Activated CD8-positive, alpha-beta memory T cell treated with anti-CD3 and anti-CD28 coated beads for 24 hours (primary cell): ENCODE results near the gene ROM1.
"Not testable (repeated sequence)": the region's sequence is repeated elsewhere in the genome, so short reads cannot be mapped to it uniquely, and the experiment has no call there.

Experiments
- DNase-seq: peaks from one replicate; pipeline ENCODE4 v3.0.0-alpha.2; 2020

ROM1 gene

DNA sequence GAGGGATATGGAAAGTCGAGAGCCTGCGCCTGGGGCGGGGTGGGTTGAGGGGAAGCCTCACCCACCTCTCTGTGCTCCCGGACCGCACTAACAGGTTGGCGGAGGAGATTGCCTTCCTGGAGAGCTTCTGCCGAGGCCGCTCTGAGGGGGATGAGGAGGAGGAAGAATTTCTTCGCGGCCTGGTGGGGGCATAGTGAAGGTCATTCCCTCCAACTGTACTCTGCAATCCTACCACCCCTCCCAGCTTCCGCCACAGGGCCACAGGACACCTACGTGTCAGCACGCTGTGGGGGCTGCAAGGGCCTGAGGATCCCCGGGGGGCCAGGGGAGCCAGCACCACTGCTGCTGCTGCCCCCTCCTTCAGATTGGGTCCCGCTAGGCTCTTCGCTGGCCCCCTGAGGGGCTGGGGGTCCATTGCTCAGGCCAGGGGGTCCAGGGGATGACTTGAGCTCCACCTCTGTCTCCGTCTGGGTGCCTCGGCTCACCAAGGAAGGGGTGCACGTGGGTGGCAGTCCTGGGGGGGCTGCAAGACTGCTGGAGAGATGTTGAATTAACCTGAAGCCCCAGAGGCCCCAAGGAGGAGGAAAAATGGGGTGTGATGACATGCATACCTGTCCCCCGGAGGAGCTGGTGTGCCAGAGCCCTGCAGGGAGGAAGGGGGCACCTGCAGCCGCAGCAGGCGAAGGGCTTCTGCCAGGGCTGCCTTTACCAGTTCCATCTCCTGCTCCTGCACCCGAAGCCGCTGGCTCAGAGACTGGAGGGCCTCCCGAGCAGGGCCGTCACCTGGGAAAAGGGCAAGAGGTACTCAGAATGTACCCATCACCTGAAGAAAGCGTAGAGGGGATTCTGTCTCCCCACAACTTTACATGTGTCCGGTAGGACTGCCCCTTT is 2.0 kb upstream of the ROM1 start:
- no peak for DNase-seq

GRCh38 chr11:62611705-62612365 is 1.2 kb upstream of the ROM1 start:
- DNase-seq, result no peak

- DNase-seq, result no peak
These were observed 278 bp downstream of the ROM1 start for GRCh38 chr11:62613291-62613778.

- DNase-seq, result peak; percentile 76
These were observed 1.2 kb downstream of the ROM1 start for GRCh38 chr11:62614275-62614674.

- DNase-seq, result no peak
These were observed 2.5 kb downstream of the ROM1 start for GRCh38 chr11:62615521-62615920.

DNA sequence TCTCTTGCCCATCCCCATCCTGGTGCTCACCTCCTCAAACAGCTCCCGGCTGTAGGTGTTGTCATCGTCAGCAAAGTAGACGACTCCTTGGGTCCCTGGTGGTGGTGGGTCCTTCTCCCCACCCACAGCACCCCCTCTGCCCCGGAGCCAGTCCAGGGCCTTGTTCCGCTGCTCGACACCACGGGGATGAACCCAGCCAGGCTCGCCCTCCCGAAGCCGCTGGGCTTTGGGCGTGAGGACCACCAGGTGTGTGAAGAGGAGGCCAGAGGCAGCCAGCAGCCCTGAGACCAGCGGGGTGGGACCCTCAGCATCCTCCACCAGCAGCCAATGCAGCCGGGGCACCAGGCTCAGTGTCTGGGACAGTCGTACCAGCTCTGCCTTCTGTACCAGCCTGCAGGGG is 3.9 kb downstream of the ROM1 start:
- DNase-seq, result not testable (repeated sequence)

GRCh38 chr11:62621027-62621566 is 8.0 kb downstream of the ROM1 start:
- no peak for DNase-seq

- peak; percentile 99 for DNase-seq
These were observed 8.8 kb downstream of the ROM1 start, which contains the start of gene B3GAT3 for GRCh38 chr11:62621567-62622470. Gene B3GAT3 (minus strand): TSS chr11:62621986. CDS start chr11:62621947, 39 bp downstream.

DNA sequence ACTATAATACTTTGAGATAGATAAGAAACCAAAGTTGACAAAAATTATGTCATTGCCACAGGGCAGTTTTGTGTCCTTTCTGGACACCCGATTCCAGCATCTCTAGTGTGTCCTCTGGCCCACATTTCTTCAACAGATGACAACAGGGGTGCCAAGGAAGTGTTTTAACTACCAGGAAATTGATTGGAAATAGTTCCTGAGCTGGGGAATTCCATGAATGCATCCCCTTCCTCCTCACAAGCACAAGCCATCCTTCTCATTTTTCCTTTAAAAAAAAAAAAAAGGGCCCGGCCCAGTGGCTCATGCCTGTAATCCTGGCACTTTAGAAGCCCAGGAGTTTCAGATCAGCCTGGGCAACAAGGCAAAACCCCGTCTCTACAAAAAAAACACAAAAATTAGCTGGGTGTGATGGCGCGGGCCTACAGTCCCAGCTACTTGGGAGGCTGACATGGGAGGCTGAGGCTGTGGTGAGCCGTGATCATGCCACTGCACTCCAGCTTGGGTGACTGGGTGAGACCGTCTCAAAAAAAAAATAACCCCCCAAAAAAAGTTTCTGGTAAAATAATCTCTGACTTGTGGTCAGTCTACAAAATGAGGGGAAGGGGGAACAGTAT is 9.5 kb downstream of the ROM1 start:
- DNase-seq, result no peak

GRCh38 chr11:62627713-62628112 is 14.7 kb downstream of the ROM1 start:
- no peak for DNase-seq

DNA sequence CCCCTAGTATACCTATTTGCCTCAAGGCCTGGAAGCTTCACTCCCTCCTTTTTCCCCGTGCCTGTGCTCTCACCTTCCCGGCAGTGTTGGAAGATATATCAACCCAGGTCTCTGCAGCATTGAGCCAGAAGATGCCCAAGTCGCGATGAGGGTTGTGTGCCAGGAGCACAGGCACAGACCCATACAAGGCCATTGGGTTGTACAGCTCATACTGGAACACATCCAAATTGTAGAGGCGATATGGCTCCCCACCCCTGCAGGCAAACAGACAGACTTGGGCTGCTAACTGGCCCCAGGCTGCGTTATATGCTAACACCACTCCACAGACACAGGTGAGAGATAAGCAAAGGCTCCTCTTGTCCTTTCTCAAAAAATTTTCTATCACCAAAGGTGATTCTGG is 19.4 kb downstream of the ROM1 start:
- no peak for DNase-seq

- no peak for DNase-seq
These were observed 31.2 kb downstream of the ROM1 start for GRCh38 chr11:62644220-62644619.

GRCh38 chr11:62645671-62645945 is 32.6 kb downstream of the ROM1 start:
- peak; percentile 68 for DNase-seq

- peak; percentile 99 for DNase-seq
These were observed 33.1 kb downstream of the ROM1 start, which contains the start of gene GANAB for GRCh38 chr11:62645946-62646824. Gene GANAB (minus strand): TSS chr11:62646613. CDS start chr11:62646599, 14 bp downstream.

- DNase-seq, result no peak
These were observed 34.0 kb downstream of the ROM1 start for GRCh38 chr11:62646825-62647608.

DNA sequence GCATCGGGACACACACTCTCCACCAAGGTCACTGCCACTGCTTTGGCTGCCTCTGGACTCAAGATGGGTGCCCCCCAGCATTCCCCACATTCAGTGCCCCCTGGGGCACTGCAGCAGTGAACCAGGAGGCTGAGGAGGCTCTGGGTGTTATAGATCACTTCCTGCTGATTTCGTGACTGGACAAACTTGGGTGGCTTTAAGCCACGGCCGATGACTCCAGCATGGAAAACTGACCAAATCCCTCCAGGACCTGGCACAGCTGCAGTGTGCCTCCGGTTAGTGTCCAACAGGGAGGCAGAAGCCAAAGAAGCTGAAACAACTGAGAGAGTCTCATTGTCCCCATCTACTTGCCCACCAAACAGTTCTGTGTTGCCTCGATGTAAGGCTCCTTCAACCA is 34.5 kb downstream of the ROM1 start:
- no peak for DNase-seq

GRCh38 chr11:62648185-62648966 is 35.3 kb downstream of the ROM1 start:
- DNase-seq, result no peak

DNA sequence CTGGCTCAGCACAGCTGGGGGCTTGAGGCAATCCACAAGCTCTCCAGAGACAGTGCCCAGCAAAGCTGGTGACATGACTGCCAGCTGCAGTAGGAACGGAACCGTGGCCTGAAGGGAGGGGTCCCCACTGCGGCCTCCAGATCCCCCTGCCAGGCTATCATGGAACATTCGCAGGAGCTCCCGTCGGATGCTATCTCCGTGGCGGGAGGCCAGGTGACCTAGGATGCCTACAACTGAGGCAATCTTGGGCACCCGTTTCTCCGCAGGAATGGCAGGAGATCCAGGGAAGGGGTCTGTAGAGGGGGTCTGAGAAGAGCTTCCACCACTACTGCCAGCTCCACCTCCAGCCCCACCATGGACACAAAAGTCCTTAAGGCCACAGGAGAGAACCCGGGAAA is 35.9 kb downstream of the ROM1 start:
- DNase-seq, result no peak

DNA sequence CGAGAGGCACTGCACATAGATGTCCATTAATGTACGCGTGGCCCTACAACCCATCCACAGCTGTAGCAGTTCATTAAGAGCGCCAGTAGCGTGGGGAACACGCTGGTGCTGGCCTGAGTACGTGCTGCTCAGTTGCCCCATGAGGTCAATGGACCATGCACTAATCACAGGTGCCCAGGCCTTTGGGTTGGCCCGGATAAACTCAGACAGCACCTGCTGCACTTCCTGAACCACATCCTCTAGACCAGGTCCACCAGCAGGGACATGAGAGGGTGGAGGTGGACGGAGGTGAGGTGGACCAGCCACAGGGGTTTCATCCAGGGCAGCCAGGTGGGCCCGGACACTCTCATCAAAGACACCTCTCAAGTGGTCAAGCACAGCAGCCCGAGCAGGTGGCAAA is 36.4 kb downstream of the ROM1 start:
- DNase-seq, result no peak

DNA sequence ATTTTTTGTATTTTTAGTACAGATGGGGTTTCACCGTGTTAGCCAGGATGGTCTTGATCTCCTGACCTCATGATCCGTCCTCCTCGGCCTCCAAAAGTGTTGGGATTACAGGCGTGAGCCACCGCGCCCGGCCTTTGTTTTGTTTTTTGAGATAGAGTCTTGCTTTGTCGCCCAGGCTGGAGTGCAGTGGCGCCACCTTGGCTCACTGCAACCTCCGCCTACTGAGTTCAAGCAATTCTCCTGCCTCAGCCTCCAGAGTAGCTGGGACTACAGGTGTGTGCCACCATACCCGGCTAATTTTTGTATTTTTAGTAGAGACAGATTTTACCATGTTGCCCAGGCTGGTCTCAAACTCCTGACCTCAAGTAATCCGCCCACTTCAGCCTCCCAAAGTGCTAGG is 37.2 kb downstream of the ROM1 start:
- not testable (repeated sequence) for DNase-seq
